K562 (cell line): ENCODE measurements around the gene DNAAF1. TPM values are rescaled to one million over a fixed set of nuclear protein-coding genes. Genes with fewer than 3 reads are reported as not detected.

ENCODE experiments used
- CXXC5 ChIP-seq: fragments of 250-450 bp; sonication (Bioruptor Pico); IDR thresholded peaks from 2 replicates; pipeline ENCODE4 v1.8.0; 2022; ENCODE audit warnings: inconsistent platforms, mild to moderate bottlenecking, moderate library complexity
- JUN ChIP-seq, 2 experiments: sonication (generic) in 1 of 2; formaldehyde crosslinking in 1 of 2; IDR thresholded peaks; 2 replicates each; pipeline versions ENCODE4 v1.6.1 to v1.8.0; 2012 to 2022; ENCODE audit warnings: borderline replicate concordance in 2 of 2, mild to moderate bottlenecking in 2 of 2, improper control_type of control experiment in 1 of 2, low read depth in 1 of 2, low read length in 1 of 2, missing genetic modification reagents in 1 of 2
- KAT7 ChIP-seq: sonication (generic); formaldehyde crosslinking; IDR thresholded peaks from 2 replicates; pipeline ENCODE4 v1.8.0; 2022; ENCODE audit warnings: missing genetic modification reagents, mild to moderate bottlenecking, borderline replicate concordance
- MNT ChIP-seq, 2 experiments: fragments of 450-650 bp; conservative IDR thresholded peaks; 2 replicates each; pipeline ENCODE4 v1.6.1; 2017; ENCODE audit warnings: mild to moderate bottlenecking in 2 of 2, moderate library complexity in 2 of 2
- RAD51 ChIP-seq: fragments of 450-650 bp; IDR thresholded peaks from 2 replicates; pipeline ENCODE4 v1.7.1; 2016; ENCODE audit warnings: low read depth, mild to moderate bottlenecking, borderline replicate concordance
- TFAP4 ChIP-seq: sonication (generic); formaldehyde crosslinking; IDR thresholded peaks from 2 replicates; pipeline ENCODE4 v1.8.0; 2022; ENCODE audit warnings: missing genetic modification reagents, mild to moderate bottlenecking, moderate library complexity, borderline replicate concordance
- TSC22D4 ChIP-seq: fragments of 450-650 bp; IDR thresholded peaks from 2 replicates; pipeline ENCODE4 v1.6.1; 2016; ENCODE audit warnings: missing genetic modification characterization, missing biosample characterization, control low read depth
- YY1 ChIP-seq, 3 experiments: IDR thresholded peaks; 2 replicates each; pipeline ENCODE4 v1.6.1; 2011; ENCODE audit warnings: low read length in 2 of 3, mild to moderate bottlenecking in 2 of 3, moderate library complexity in 2 of 3, borderline replicate concordance in 1 of 3, control low read depth in 1 of 3, low read depth in 1 of 3; ENCODE audit not compliant: insufficient read depth in 3 of 3, insufficient replicate concordance in 2 of 3, control insufficient read depth in 1 of 3, insufficient read length in 1 of 3; ENCODE audit errors: extremely low read depth in 1 of 3
- ZC3H4 ChIP-seq: sonication (generic); formaldehyde crosslinking; IDR thresholded peaks from 2 replicates; pipeline ENCODE4 v1.9.0; 2021; ENCODE audit warnings: missing genetic modification reagents, borderline replicate concordance
- ZNF121 ChIP-seq: sonication (generic); formaldehyde crosslinking; conservative IDR thresholded peaks from 2 replicates; pipeline ENCODE4 v1.8.0; 2022; ENCODE audit warnings: missing genetic modification reagents
- polyA plus RNA-seq, 8 experiments: library from polyadenylated mRNA; depleted of rRNA in 4 of 8; stranded (reverse) in 5 of 8; unstranded in 3 of 8; fragments of >200 nt; fragmentation: Nextera tagmentation in 2 of 8; fragmentation: Illumina TruSeq in 1 of 8; extraction: Ambion mirVana in 2 of 8; extraction: Trizol in 1 of 8; gene quantifications; 2 replicates each; pipeline versions ENCODE4 v1.2.1 to v1.2.3, GENCODE V29; 2011 to 2014; ENCODE audit warnings: inconsistent platforms in 1 of 8, missing spikeins in 1 of 8
- total RNA-seq, 7 experiments: library from RNA; depleted of rRNA in 6 of 7; stranded (reverse); fragments of >200 nt in 6 of 7; fragmentation: Illumina TruSeq in 2 of 7; extraction: Trizol in 2 of 7; gene quantifications; 2 replicates each; pipeline versions ENCODE4 v1.2.1 to v1.2.3, GENCODE V29; 2011 to 2021; ENCODE audit warnings: low replicate concordance in 1 of 7

DNAAF1 gene
- total and polyA plus RNA-seq, 9 of the 15 experiments (the other 6 are each of a cell fraction or from before 2014, with no cell fraction given) = 0.01 TPM; not detected in 8

DNA sequence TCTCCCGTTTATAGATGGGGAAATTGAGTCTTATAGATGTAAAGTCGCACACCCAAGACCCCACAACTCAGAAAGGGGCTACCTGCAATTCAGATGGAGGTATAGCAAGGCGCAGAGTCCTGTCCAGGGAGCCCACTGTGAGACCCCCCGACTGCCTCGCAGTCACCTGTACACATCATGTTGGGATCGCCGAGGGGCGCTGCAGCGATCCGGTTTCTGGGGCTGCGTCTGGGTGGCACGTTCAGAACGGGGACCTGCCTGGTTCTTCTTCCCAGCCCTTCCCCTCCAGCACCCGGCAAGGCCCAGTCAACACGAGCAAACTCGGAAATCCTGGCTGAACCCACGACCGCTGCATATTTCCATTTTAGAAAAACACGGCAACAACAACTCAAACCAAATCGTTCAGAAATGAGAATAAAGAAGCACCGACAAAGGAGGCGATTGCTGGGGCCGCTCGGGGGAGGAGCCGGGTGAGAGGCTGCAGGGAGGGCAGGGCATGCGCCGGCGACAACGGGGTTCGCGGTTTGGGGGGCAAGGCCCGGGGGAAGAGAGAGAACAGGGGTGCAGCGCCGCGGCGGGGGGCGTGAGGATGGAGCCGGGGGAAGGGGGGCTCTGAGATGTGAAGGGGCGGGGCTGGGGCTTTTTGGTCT is 774 bp upstream of the DNAAF1 start (continued):
- peak; percentile 30; the same call in 1 of the 2 replicates for TF ChIP-seq TFAP4 (CRISPR knock-in tag)
- no peak for TF ChIP-seq RAD51
- TF ChIP-seq ZC3H4 (CRISPR knock-in tag) = peak; percentile 68; the same call in 1 of the 2 replicates
- TF ChIP-seq CXXC5 = peak; percentile 16; the same call in 1 of the 2 replicates
- no peak for TF ChIP-seq JUN (IDR thresholded peaks at IDR 0.05; ENCODE audit: borderline replicate concordance, low read depth, low read length)
- TF ChIP-seq JUN (CRISPR knock-in tag; IDR thresholded peaks at IDR 0.05; ENCODE audit: borderline replicate concordance) = no peak
- TF ChIP-seq KAT7 = 0 out of 2 replicates have a peak, but pooled peaks have one; percentile 35
- peak; percentile 34 to 37; a peak in 2 of 4 replicates for TF ChIP-seq MNT (conservative IDR thresholded peaks at IDR 0.05)
- TF ChIP-seq ZNF121 (CRISPR knock-in tag) = no peak
- no peak for TF ChIP-seq TSC22D4 (tag)
- peak in 1 of 3 experiments; percentile 8 for TF ChIP-seq YY1 (IDR thresholded peaks at IDR 0.05; ENCODE audit: borderline replicate concordance in 1 of 3, control insufficient read depth in 1 of 3, extremely low read depth in 1 of 3, insufficient read depth in 3 of 3, insufficient read length in 1 of 3, insufficient replicate concordance in 2 of 3, low read depth in 1 of 3, low read length in 2 of 3)
